Stimulated activated CD8-positive, alpha-beta memory T cell treated with anti-CD3 and anti-CD28 coated beads, Interleukin-7, amount 100 ng/mL, for 48 hours (primary cell): Measurements from ENCODE around the gene SIPA1.

Experiments
- DNase-seq, 2 donors: peaks; one replicate each; pipeline ENCODE4 v3.0.0-alpha.2; 2020; ENCODE audit warnings: low read depth in 1 of 2; ENCODE audit errors: extremely low read depth in 1 of 2

The SIPA1 gene

DNA sequence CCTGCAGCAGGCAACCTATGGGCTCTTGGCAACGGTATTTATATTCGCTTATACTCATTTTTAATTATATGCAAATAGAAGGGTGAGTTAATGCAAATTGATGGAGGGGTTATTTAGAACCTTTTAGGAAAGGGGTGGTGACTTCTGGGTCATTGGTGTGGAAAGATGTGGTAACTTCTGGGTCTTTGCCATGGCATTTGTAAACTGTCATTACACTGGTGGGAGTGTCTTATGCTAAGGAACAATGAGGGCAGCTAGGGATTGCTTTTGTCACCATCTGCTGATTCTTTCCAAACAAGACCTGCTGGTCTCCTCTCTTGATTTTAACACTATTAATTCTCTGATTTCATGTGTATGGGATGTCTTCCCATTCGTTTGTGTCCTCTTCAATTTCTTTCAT lies 62.5 kb downstream of the SIPA1 start:
- no peak for DNase-seq
